Superior temporal gyrus (tissue), 1 donor: ENCODE data around the gene SUCO.
"Not testable (repeated sequence)": the region's sequence is repeated elsewhere in the genome, so short reads cannot be mapped to it uniquely, and the experiment has no call there.

Source experiments
- DNase-seq: peaks from one replicate; pipeline ENCODE4 v3.0.0-alpha.2; 2016; ENCODE audit errors: extremely low spot score

Gene SUCO

DNA sequence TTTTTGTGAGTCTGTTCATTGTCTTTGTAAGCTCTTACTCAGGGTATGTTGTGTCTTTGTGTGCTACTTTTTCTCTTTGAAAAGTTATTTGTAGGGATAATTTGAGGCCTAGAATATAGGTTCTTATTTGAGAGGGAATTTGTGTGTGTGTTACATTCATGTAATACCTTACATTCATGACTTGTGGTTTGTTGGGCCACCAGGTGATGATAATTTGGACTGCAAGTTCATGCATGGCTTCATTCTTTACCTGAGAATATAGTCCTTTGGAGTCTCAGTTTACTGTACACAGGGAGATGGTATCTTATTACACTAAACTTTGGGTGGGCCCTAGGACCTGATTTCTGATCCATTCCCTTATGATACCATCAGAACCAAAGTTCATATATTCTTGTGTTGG is 74.2 kb downstream of the SUCO start:
- no peak for DNase-seq

DNA sequence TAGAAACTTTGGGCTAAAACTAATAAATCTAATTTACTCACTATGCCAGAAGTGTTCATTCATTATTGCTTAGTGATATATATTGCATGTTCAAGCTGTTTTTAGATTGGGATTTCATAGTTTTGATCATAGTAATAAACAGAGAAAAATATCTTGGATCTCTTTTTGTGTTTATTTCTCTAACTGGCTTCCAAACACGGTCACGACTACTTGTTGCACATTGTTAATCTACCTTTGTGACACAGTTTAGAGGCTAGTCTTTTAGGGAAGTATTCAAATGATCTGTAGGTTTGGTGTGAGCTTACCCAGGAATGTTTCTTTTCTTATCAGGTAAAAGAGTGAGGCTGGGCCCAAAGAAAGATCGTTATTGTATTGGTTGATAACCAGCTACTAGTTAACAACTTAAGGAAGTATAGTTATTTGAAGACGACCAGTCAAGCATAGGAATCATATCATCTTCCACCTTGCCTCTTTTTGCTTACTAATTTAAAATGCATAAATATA is 75.2 kb downstream of the SUCO start:
- DNase-seq, result no peak

DNA sequence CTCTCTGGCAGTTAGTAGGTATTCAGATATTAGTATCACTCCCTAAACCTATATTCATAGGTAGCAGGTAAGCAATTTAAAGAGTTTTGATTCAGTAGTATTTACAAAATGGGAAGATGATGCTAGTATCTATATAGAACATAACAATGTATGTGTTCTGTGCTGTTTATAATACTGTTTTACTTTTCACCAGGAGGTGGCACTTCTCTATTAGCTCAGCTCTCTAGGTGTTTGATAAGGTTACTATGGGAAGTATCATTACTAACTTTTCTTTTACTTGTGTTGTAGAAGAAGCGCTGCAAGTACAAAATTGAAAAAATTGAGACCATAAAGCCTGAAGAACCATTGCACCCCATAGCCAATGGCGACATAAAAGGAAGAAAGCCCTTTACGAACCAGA is 76.6 kb downstream of the SUCO start:
- DNase-seq, result no peak

DNA sequence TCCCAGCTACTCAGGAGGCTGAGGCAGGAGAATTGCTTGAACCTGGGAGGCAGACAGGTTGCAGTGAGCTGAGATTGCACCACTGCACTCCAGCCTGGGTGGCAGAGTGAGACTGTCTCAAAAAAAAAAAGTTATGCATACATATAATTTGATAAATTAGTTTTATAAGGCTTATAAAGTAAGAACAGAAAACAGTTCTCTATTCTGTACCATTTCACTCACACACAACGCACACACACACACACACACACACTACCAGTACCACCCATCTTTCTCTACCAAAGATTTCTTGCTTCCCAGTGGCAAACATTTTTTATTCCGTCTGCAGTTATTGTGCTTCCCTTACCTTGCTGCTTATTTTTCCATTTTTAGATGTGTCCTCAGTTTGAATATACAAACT is 79.5 kb downstream of the SUCO start:
- DNase-seq, result no peak

DNA sequence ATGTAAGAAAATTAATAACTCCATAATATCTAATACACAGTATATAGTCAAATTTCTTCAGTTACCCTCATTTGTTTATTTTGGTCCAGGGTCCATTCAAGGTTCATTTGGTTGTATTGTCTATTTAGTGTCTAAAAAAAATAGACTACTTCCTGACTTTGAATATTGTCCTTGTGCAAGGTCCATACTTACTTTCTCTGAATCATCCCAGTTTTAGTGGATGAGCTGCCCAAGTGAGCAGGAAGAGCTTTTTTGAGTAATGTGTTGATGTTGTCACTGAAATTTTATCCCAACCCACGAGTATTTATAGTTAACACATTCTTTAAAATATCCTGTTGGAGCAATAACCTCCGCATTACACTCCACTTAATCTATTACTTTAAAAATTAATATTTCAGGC is 80.3 kb downstream of the SUCO start:
- no peak for DNase-seq

DNA sequence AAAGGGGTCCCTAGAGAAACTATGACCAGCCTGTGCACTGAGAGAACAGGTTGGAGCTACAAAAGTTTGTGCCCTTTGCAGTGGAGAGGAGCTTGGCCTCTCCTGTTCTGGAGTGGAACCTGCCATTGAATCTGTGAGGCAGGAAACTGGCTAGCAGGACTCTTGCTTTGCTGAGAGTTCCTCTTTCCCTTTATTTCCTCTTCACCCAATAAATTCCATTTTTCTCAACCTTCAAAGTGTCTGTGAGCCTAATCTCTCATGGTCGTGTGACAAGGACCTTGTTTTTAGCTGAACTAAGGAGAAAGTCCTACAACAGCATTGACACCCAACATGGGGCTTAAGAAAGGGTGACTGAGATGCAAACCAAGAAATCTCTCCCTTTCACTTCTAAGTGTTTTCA is 83.2 kb downstream of the SUCO start:
- DNase-seq, result no peak

DNA sequence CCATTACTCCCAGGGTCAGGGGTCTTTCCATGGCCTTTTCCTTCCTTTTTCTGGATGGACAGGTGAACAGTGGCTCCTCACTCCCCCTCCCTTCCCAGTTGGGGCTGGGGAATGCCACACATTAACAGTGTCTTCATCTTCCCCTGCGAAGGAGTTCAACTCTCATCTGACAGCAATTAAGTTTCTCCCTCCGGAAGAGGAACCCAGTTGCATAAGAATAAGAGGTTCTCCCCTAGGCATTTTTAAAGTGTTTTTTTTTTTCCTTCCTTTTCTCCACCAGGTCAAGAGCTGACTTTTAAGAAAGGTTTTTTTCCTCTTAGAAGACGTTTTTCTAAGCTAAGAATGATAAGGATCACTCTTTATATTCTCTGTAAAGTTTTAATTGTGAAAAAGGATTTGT is 83.7 kb downstream of the SUCO start:
- no peak for DNase-seq

DNA sequence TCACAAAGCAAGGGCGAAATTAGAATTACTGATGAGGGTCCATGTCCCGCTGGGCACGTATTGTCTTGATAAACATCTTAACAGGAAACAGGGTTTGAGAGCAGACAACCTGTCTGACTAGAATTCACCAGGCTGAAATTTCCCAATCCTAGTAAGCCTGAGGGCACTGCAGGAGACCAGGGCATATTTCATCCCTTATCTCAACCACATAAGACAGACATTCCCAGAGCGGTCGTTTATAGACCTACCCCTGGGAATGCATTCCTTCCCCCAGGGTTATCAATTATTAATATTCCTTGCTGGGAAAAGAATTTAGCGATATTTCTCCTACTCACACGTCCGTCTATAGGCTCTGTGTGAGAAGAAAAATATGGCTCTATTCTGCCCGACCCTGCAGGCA is 87.7 kb downstream of the SUCO start:
- not testable (repeated sequence) for DNase-seq

DNA sequence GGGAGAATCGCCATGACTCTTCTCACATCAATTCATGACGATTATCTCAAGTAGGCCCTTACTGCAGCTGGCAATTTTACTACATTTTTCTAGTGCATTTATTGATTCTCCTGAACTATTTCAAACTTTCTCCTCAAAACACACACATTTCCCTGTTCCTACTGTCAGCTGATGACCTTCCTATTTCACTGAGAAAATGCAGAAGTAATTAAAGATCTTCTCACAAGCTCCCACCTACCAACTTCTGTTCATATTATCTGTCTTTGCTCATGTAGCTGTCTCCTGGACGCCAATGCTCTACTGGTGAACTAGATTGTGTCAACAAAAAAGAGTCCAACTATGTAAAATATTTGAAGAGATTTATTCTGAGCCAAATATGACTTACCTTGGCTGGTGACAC is 89.6 kb downstream of the SUCO start:
- no peak for DNase-seq

DNA sequence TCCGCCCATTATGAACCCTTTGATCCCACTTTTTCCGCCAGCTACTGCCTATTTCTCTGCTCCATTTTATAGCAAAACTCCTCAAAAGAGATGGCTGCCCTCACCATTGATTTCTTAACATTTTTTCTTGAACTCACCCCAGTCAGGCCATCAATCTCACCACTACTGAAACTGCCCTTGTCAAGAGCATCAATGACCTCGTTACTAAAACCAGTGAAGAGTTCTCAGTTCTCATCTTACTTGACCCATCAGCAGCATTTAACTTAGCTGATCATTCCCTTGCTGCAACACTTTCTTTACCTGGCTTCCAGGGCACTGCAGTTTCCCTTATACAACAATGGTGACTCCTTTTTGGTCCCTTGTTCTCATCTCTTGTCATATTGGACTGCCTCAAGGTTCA is 90.8 kb downstream of the SUCO start:
- no peak for DNase-seq

DNA sequence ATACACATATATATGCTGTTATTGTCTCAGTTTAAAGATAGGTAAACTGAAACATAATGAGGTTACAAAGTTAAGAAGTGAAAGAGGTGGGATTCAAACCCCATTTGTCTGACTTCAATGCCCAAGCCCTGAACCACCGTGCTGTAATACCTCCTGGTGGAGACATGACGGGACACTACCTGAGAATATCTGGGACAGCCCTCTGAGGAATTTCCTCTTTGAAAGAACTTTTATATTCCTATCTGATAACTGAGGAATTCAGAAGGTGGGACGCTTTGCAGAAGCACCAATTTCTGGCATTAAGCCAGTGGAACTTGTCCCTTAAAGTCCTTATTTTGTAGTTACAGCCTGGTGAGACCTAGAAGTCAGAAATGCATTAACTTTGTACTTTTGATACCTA is 93.9 kb downstream of the SUCO start:
- DNase-seq, result no peak

DNA sequence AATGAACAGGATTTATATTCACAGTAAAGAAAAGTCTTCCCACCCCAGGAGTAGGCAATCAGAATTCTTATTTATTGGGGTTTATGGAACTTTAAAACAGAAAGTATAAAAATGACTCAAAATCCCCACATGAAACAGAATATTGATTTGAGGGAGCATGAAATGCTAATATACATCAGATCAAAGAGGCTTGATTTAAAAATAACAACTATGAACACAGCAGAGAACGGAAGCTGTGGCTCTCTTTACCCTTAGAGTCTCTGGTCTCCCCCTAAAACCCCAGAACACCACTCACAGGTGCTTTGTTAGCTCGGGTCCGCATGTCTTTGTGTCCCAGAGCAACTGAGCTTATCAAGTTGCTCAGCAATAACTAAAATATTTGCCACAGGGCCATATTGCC is 94.8 kb downstream of the SUCO start:
- no peak for DNase-seq

DNA sequence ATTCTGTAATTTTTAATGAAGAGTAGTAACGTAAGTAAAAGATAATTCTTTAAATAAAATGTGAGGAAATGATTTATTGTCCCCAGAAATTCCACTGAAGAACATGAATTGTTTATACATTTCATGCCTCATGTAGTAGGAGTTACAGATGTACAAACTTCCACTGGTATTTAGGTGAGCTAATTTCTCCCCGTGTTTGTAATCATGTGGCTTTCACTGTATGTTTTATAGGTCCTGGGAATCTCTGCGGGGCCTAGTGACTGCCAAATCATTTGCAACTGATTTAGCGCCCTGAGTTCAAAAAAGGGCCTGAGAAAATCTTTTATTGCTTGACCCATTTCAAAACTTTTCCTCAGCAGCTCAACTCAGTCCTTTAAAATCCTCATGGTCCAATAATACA is 95.5 kb downstream of the SUCO start:
- no peak for DNase-seq

DNA sequence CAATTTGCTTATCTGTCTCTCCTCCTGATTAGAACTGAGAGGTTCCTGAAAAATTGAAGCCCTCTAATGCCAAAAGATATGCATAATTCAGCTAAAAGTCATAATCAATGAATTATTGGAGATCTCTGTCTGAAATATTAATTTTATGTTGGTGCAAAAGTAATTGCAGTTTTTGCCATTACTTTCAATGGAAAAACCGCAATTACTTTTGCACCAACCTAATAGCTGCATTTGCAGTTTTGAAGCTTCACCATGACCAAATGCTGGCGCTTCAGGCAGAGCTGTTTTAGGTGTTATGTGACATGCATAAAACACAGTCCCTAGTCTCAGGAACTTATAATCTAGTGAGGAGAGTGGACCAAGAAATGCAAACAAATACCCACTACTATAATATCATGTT is 96.2 kb downstream of the SUCO start:
- DNase-seq, result no peak

DNA sequence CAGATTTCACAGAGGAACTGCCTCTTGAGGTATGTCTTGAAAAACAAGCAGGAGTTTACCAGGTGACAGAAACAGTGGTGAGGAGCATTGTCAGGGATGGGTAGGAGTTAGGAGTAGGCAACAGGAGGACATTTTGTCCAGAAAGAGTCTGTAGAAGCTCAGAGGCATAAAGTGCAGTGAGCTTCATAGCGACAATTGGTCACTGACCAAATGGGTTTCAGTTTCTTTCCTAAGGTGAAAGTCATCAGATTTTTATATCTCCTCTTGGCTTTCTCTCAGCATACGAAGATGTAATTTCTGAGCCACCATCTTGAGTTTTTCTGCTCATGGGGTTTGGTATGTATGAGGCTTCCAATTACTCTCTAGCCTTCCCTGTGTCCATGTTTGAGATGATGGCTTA is 96.7 kb downstream of the SUCO start:
- no peak for DNase-seq

DNA sequence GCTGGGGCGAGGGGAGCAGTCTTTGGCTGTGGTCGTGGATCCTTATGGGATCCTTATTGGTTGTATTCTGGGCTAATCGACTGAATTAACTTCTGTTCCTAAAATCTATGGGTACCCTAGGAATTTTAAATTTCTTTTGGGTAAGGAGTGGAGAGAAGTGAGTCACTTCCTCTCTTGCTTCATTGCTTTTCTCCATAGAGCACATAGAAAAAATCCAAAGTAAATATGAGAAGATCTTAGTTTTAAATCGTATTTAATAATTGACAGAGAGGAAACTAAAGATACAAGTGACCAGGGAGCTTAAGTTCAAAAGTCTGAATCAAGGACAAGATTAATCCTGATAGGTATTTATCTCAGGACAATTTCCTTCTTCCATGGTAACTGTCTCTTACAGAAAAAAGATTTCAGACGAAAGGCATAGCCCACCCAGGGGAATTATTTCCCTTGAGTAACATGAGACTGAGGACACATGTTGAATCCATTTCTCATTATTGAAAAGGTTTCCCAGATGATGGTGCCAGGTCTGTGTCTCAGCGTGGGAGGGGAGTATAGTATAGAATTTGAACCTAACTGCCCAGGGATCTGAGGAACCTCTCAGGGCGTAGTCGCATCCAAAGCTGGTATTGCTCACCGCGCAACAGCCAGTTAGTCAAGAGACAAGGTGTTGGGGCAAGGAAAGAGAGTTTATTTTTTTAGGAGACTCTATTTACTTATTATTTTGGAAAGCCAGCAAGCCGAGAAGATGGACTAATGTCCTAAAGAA is 97.3 kb downstream of the SUCO start:
- no peak for DNase-seq

DNA sequence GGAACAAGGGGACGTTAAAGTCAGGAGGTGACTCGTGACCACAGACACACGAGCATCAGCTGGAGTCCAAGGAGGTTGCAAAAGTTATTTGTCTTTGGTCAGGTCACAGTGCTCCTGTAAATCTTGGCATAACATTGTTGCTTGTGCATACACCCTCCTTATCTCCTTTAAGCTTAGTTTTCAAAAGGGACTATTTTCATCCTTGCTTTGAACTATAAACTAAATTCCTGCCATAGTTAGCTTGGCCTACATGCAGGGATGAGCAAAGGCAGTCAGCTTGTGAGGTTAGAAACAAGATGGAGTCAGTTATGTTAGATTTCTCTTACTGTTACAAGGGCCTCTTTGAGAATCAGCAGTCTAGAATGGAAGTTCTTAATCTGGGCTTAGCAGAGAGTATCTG is 97.9 kb downstream of the SUCO start:
- no peak for DNase-seq

DNA sequence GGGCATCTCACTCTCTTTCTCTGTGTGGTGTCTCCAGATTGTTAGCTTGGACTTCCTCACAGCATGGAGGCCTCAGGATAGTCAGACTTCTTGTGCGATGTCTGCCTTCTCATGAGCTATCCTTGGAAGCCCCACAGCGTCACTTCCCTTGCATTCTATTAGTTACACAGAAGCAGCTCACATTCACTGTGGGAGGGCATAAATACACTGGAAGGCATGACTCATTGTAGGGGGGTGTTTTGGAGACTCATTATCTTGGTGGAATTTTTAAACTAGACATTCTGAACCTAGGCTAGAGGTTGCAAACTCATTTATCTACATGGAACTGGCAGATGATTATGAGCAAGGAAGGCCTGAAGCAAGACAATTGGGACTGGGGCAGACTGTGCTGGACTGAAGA is 104.6 kb downstream of the SUCO start:
- no peak for DNase-seq

DNA sequence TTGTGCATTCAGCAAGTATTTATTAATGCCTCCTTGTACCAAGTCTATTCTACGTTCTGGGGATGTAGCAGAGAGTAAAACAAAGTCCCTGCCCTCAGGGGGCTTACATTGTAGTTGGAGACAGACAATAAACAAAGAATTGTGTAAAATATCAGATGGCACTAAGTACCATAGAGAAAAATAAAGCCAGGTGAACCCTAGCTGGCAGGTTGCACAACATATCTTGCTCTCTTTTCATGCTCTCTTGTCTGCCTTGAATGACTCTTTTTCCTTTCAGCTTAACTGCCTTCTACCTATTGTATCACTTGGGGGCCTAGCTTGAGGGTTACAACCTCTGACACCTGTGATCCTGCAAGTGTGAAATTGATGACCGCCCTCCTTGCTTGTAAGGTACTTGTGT is 105.3 kb downstream of the SUCO start:
- DNase-seq, result no peak

DNA sequence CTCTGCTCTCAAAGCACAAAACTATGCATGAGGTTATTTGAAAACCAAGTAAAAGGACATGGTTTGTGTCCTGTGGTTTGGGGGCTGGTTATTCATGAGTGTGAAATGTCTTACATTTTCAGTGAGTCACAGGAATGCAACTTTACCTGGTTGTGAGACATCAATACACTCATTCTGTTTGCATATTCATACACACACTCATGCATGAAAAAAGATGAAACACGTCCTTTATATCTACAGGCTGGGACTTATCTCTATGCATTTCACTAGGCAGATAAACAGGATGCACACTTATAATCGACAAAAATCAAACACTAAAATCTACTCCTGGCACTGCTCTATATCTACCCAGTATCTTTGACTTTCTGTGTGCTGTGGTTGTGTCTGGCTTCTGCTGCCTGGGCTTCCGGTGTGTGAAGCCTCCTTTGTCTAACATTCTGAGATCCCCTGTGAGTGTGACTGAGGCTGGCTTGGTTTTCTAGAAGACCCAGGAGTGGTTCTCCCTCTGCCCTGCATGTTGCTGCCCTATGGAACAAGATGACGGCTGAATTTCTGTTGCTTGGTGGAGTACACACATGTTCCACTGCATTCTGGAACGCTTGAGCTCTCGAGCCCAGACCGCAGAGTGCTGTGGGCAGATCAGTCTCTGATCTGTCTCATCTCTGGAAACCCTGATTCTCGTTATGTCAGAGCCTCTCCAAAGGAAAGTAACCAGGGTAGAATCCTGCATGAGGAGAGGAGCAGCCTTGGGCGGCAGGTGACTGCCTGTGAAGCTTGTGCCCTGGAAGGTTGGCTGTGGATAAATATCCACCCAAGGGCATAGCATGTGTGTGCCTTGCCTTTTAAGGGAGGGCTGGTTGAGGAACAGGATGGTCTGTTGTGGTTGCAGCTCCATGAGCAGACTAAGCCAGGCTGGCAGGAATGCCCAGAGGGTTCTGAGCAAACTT is 106.2 kb downstream of the SUCO start:
- DNase-seq, result no peak

DNA sequence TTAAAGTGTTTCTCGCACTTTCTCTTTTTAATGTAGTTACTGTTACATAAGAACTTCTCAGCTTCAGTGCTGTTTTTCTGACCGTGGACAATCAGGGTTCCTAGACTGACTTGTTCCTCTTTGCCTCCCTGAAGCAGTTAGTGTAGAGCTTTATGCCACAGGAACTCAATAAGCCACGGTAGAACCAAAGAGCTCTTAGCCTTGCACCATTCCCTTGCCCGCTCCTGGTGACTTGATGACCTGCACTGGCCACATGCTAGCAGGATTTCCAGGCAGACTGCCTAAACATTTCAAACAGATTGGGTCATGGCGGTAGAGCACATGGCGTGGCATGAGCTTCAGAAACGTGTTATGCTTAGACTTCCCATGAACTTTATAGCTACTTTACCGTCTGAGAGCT is 107.2 kb downstream of the SUCO start:
- DNase-seq, result no peak

DNA sequence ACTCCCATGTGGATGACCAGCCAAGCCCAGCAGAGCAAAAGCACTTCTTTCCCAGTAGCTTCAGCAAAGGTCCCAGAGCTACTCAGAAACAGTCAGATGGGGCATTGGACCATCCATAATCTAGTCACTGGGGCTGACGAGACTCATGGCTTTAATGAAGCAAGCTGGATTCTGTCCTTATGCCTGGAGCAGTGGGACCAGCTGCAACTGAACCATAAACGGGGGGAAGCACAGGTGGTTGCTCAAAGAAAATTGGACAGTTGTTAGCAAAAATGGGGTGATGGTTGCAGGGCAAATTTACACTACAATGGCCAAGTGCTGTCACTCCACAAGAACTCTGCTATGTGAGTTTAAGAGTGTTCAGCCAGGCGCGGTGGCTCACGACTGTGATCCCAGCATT is 108.5 kb downstream of the SUCO start:
- DNase-seq, result no peak

DNA sequence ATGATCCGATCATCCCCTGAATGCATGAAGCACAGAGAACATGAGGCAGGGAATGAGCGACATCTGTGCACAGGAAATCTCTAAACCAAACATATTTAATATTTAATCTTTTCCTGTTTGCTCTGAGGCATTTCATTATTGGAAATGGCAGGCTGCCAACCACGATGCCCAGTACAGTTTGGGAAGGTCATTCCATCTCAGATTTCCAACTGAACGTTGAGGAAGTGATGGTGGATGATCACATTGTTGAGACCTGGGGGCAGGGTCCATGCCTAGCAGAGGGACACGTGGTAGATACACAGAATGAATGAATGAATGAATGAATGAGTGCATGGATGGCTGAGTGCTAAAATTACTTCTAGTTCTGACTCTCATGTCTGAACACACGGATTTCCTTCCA is 110.0 kb downstream of the SUCO start:
- DNase-seq, result no peak
